WI38 (cell line): ENCODE data around the gene MAPK1IP1L.

Source experiments
- H3K4me3 ChIP-seq: 2 replicates; pipeline ENCODE4 v1.5.1; 2011; ENCODE audit warnings: low read depth, mild to moderate bottlenecking, control low read depth, low read length
- TF ChIP-seq, protein P1 (sequence below): IDR thresholded peaks from 2 replicates; pipeline ENCODE4 v1.5.1; 2012; ENCODE audit warnings: low read depth, mild to moderate bottlenecking, control low read depth, low read length

MAPK1IP1L gene

DNA sequence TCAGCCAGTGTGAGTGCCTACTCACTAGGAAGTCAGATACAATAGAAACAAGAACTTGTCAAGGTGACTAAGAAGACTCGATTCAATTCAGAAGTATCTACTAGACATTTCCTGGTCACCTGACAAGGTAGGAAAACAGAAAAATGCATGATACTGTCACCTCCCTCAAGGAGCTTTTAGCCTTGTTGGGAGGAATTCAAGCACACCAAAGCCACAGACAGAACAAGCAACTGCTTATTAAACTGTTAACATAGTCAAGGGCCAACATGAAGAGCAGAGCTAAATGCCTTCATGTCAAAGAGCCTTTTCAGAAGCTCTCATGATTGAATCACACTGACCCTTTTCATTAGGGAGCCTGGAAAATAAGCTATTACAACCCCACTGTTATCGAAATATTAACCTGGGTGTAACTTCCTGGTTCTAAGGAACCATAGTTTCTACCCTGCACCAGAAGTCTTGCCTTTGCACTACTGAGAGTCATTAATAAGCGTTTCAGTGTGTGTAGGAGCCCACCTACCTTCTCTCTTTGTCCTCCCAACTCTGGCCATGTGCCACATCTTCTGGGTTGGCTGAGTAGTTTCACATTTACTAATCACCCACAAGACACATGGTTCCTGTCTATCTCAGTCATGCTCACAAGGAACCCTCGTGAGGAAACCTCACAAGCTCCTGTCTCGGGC lies 46.6 kb downstream of the MAPK1IP1L start:
- TF ChIP-seq, protein P1, sequence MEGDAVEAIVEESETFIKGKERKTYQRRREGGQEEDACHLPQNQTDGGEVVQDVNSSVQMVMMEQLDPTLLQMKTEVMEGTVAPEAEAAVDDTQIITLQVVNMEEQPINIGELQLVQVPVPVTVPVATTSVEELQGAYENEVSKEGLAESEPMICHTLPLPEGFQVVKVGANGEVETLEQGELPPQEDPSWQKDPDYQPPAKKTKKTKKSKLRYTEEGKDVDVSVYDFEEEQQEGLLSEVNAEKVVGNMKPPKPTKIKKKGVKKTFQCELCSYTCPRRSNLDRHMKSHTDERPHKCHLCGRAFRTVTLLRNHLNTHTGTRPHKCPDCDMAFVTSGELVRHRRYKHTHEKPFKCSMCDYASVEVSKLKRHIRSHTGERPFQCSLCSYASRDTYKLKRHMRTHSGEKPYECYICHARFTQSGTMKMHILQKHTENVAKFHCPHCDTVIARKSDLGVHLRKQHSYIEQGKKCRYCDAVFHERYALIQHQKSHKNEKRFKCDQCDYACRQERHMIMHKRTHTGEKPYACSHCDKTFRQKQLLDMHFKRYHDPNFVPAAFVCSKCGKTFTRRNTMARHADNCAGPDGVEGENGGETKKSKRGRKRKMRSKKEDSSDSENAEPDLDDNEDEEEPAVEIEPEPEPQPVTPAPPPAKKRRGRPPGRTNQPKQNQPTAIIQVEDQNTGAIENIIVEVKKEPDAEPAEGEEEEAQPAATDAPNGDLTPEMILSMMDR: no peak
- H3K4me3 ChIP-seq: no peak overlapping the region

- TF ChIP-seq, protein P1: no peak
- no peak overlapping the region for H3K4me3 ChIP-seq
Measured at GRCh38 chr14:55098561-55098898, 47.1 kb downstream of the MAPK1IP1L start.

DNA sequence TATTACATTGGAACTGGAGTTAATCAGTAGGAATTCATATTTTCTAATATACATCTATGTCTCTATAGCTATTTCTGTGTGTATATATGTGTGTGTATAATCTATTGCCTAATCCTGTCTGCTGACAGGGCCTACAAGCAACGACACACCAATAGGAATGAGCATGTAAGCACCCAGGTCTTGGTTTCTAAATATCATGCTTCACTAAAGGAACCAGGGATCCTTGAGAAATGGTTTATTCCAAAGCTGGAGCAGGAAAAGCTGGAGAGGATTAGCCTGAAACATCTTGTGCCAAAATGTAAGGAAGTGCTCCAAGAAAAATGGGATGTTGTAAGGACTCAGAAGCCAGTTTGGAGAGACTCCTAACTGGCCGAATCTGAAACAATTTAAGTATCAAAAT lies 48.3 kb downstream of the MAPK1IP1L start:
- TF ChIP-seq, protein P1: no peak
- H3K4me3 ChIP-seq: no peak overlapping the region

DNA sequence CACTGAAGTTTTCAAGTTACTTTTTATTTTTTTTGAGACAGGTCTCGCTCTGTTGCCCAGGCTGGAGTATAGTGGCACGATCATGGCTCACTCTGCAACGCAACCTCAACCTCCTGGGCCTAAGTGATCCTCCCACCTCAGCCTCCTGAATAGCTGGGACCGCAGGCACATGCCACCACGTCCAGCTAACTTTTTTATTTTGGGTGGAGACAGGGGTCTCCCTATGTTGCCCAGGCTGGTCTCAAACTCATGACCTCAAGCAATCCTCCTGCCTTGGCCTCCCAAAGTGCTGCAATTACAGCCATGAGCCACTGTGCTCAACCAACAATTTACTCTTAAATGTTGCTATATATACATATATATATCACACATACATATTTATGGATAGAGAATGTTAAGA lies 50.3 kb downstream of the MAPK1IP1L start:
- H3K4me3 ChIP-seq: no peak overlapping the region
- TF ChIP-seq, protein P1: no peak

- TF ChIP-seq, protein P1: no peak
- H3K4me3 ChIP-seq: no peak overlapping the region; the same call in 1 of the 2 replicates
Measured at GRCh38 chr14:55102141-55102621, 50.7 kb downstream of the MAPK1IP1L start.

DNA sequence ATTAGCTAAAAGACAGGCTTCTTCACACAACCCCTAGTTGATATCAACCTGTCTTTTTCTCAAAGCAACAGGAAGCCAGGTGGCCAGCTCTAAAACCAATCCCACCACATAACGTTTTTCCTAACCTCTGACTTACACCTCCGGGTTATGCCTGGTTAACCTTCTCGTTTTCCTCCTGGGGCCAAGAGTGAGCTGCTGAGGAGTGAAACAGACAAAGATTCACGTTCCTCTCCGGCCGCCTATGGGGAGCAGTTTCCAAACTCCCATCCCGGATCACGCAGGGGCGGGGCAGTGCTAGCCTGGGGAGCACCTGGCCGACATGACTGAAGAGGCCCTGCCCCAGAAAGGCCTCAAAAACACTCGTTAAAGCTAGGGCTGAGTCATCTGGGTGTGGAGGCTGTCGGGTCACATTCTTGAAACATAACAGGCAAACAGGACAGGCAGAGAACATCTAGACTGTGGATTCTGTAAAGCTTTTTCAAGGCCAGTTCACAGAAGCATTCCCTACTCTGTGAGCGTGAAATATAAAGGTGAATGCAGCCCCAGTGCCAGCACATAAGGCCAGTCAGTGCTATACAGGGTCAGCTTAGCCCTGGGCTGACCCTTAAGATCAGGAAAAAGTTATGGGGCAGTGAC lies 51.7 kb downstream of the MAPK1IP1L start:
- TF ChIP-seq, protein P1: no peak
- H3K4me3 ChIP-seq: peak overlapping the region; percentile 32
